ENCODE measurements around the gene CAPN11. TPM values are rescaled to one million over a fixed set of nuclear protein-coding genes. Genes with fewer than 3 reads are reported as not detected.
A peak's percentile ranks its signal among the peaks of the same experiment; 100 is the strongest.

The CAPN11 gene
- total RNA-seq, 1 donor from 2014 or later: 2.3 TPM

- no peak for DNase-seq (ENCODE audit: low spot score)
- peaks cover 21% of the 10 kb centered on the region for H3K36me3 Mint-ChIP-seq (ENCODE audit: low read depth, unreplicated experiment)
- no peaks in the 10 kb centered on the region for H3K4me1 Mint-ChIP-seq (ENCODE audit: unreplicated experiment)
- no peak for TF ChIP-seq CTCF (IDR thresholded peaks at IDR 0.05; ENCODE audit: unreplicated experiment)
- peaks cover 12% of the 10 kb centered on the region for H3K27me3 Mint-ChIP-seq (ENCODE audit: unreplicated experiment)
- no peaks in the 10 kb centered on the region for H3K9me3 Mint-ChIP-seq (ENCODE audit: unreplicated experiment)
- H3K27ac Mint-ChIP-seq (ENCODE audit: unreplicated experiment): no peak overlapping the region
- H3K4me3 Mint-ChIP-seq (ENCODE audit: unreplicated experiment): peak overlapping the region; percentile 28
Measured at GRCh38 chr6:44149369-44150012, 9.1 kb upstream of the CAPN11 start.

- no peak for TF ChIP-seq CTCF (IDR thresholded peaks at IDR 0.05; ENCODE audit: unreplicated experiment)
- Mint-ChIP-seq H3K27ac (ENCODE audit: unreplicated experiment) (no peak overlapping the region), H3K27me3 (ENCODE audit: unreplicated experiment) (peaks cover 12% of the 10 kb centered on the region), H3K9me3 (ENCODE audit: unreplicated experiment) (no peaks in the 10 kb centered on the region), H3K36me3 (ENCODE audit: low read depth, unreplicated experiment) (peaks cover 21% of the 10 kb centered on the region), H3K4me3 (ENCODE audit: unreplicated experiment) (peak overlapping the region; percentile 49), H3K4me1 (ENCODE audit: unreplicated experiment) (no peaks in the 10 kb centered on the region)
- DNase-seq (ENCODE audit: low spot score): no peak
Measured at GRCh38 chr6:44150317-44150917, 8.2 kb upstream of the CAPN11 start.

GRCh38 chr6:44151348-44152108, 7.1 kb upstream of the CAPN11 start:
- peak; percentile 92 for DNase-seq (ENCODE audit: low spot score)
- Mint-ChIP-seq H3K9me3 (ENCODE audit: unreplicated experiment) (no peaks in the 10 kb centered on the region), H3K4me1 (ENCODE audit: unreplicated experiment) (no peaks in the 10 kb centered on the region), H3K4me3 (ENCODE audit: unreplicated experiment) (no peak overlapping the region), H3K36me3 (ENCODE audit: low read depth, unreplicated experiment) (peaks cover 21% of the 10 kb centered on the region), H3K27me3 (ENCODE audit: unreplicated experiment) (peaks cover 10% of the 10 kb centered on the region), H3K27ac (ENCODE audit: unreplicated experiment) (no peak overlapping the region)
- peak; percentile 100 for TF ChIP-seq CTCF (IDR thresholded peaks at IDR 0.05; ENCODE audit: unreplicated experiment)

GRCh38 chr6:44152109-44152461, 6.5 kb upstream of the CAPN11 start:
- Mint-ChIP-seq H3K4me1 (ENCODE audit: unreplicated experiment) (no peaks in the 10 kb centered on the region), H3K9me3 (ENCODE audit: unreplicated experiment) (no peaks in the 10 kb centered on the region), H3K36me3 (ENCODE audit: low read depth, unreplicated experiment) (peaks cover 21% of the 10 kb centered on the region), H3K27me3 (ENCODE audit: unreplicated experiment) (peaks cover 10% of the 10 kb centered on the region), H3K27ac (ENCODE audit: unreplicated experiment) (no peak overlapping the region), H3K4me3 (ENCODE audit: unreplicated experiment) (no peak overlapping the region)
- TF ChIP-seq CTCF (IDR thresholded peaks at IDR 0.05; ENCODE audit: unreplicated experiment): no peak
- DNase-seq (ENCODE audit: low spot score): no peak

GRCh38 chr6:44152533-44152932, 6.1 kb upstream of the CAPN11 start:
- DNase-seq (ENCODE audit: low spot score): no peak
- Mint-ChIP-seq H3K9me3 (ENCODE audit: unreplicated experiment) (no peaks in the 10 kb centered on the region), H3K27me3 (ENCODE audit: unreplicated experiment) (peaks cover 7% of the 10 kb centered on the region), H3K4me3 (ENCODE audit: unreplicated experiment) (no peak overlapping the region), H3K36me3 (ENCODE audit: low read depth, unreplicated experiment) (peaks cover 21% of the 10 kb centered on the region), H3K27ac (ENCODE audit: unreplicated experiment) (no peak overlapping the region), H3K4me1 (ENCODE audit: unreplicated experiment) (no peaks in the 10 kb centered on the region)
- no peak for TF ChIP-seq CTCF (IDR thresholded peaks at IDR 0.05; ENCODE audit: unreplicated experiment)

Measured in endothelial cell (in vitro differentiated cells).